ENCODE results near the gene MEIKIN. TPM values are rescaled to one million over a fixed set of nuclear protein-coding genes. Genes with fewer than 3 reads are reported as not detected.

MEIKIN gene
- total RNA-seq, 3 donors from 2014 or later (not counting 1 experiment from before 2014, with no cell fraction given), result 1.1 TPM; not detected in 2

DNA sequence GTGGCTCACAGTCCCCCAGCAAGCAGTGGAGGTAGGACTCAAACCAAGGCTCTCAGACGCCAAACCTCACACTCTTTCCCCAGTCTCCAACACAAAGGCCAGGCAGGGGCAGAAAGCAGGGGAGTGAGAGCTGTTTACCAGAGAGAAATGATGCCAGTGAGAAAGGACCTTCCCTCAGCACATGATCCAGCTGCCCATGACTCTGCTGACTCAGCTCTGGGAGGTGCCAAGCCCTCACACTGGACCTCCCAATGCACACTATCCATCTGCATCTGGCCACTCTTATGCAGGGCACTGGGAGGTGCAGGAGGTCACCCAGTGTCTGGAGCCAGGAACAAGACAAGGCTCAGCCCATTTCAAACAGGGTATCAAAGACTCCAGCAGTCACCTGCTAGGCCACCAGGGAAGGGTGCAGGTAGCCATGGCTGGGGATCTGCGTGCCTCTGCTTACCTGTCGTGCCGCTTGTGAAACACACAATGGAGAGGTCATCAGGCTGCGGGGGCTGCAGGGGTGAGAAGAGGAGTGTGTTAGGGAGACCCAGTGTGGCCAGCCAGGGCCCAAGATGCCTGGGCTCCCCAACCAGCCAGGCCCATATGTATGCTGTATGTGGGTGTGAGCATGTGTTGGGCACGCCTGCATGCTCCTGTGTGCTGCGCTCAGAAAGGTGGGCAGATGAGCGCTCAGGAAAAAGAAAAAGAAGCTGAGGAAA is 39.6 kb upstream of the MEIKIN start:
- DNase-seq (no peak), ATAC-seq (no peak)
- Mint-ChIP-seq H3K27ac (no peak overlapping the region), H3K36me3 (no peaks in the 10 kb centered on the region), H3K9me3 (no peaks in the 10 kb centered on the region), H3K27me3 (ENCODE audit: low read depth in 2 of 2) (peaks cover 14 to 29% of the 10 kb centered on the region in 2 donors), H3K4me3 (no peak overlapping the region), H3K4me1 (peaks cover 14% of the 10 kb centered on the region in 2 donors)
- WGBS (ENCODE audit: insufficient coverage), result 94% methylated on average over 8 of the region's 8 CpGs
- Histone ChIP-seq H3K27ac (ENCODE audit: low read length) (no peak overlapping the region), H3K9me3 (ENCODE audit: control insufficient read depth, insufficient read depth, low read length) (no peaks in the 10 kb centered on the region), H3K4me1 (ENCODE audit: control insufficient read depth, insufficient read depth, low read length) (peaks cover 14% of the 10 kb centered on the region), H3K4me3 (ENCODE audit: low read length) (no peak overlapping the region), H3K27me3 (ENCODE audit: control insufficient read depth, insufficient read depth, low read length) (no peaks in the 10 kb centered on the region), H3K36me3 (ENCODE audit: control insufficient read depth, insufficient read depth, low read length) (no peaks in the 10 kb centered on the region)
- TF ChIP-seq, protein P1, sequence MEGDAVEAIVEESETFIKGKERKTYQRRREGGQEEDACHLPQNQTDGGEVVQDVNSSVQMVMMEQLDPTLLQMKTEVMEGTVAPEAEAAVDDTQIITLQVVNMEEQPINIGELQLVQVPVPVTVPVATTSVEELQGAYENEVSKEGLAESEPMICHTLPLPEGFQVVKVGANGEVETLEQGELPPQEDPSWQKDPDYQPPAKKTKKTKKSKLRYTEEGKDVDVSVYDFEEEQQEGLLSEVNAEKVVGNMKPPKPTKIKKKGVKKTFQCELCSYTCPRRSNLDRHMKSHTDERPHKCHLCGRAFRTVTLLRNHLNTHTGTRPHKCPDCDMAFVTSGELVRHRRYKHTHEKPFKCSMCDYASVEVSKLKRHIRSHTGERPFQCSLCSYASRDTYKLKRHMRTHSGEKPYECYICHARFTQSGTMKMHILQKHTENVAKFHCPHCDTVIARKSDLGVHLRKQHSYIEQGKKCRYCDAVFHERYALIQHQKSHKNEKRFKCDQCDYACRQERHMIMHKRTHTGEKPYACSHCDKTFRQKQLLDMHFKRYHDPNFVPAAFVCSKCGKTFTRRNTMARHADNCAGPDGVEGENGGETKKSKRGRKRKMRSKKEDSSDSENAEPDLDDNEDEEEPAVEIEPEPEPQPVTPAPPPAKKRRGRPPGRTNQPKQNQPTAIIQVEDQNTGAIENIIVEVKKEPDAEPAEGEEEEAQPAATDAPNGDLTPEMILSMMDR (IDR thresholded peaks at IDR 0.05), result no peak
- intact Hi-C loops (cut with micrococcal nuclease), result no loop called here

DNA sequence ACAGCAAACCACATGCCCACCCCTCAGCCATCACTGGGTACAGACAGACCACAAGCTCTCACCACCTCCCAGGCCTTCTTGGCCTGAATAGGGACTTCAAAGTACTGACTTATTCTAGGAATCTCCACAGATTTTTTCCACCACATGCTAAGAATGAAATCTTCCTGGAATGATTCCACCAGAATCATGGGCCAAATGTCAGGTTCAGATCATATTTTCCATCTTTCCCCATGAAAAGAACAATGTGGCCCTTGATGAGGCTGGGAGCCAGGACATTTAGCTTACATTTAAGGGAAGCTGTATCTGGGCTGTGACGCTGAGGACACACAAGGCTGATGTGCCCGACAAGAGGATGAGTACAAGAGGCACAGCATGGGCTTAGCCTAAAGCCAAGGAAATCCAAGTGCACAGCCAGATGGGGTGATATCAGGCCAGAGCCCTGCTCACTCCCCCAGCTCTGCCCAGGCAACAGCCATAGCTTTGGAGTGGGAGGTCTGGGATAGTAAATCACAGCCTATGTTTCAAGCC is 37.8 kb upstream of the MEIKIN start:
- Mint-ChIP-seq H3K27ac (peak overlapping the region in 1 of 2 donors; percentile 14), H3K4me1 (peaks cover 14% of the 10 kb centered on the region in 2 donors), H3K4me3 (no peak overlapping the region), H3K27me3 (ENCODE audit: low read depth in 2 of 2) (peaks cover 14 to 29% of the 10 kb centered on the region in 2 donors), H3K9me3 (no peaks in the 10 kb centered on the region), H3K36me3 (no peaks in the 10 kb centered on the region)
- Histone ChIP-seq H3K4me1 (ENCODE audit: control insufficient read depth, insufficient read depth, low read length) (peaks cover 14% of the 10 kb centered on the region), H3K27ac (ENCODE audit: low read length) (no peak overlapping the region), H3K27me3 (ENCODE audit: control insufficient read depth, insufficient read depth, low read length) (no peaks in the 10 kb centered on the region), H3K4me3 (ENCODE audit: low read length) (no peak overlapping the region), H3K9me3 (ENCODE audit: control insufficient read depth, insufficient read depth, low read length) (no peaks in the 10 kb centered on the region), H3K36me3 (ENCODE audit: control insufficient read depth, insufficient read depth, low read length) (no peaks in the 10 kb centered on the region)
- WGBS (ENCODE audit: insufficient coverage), result 81% methylated on average over 2 of the region's 2 CpGs
- TF ChIP-seq, protein P1 (IDR thresholded peaks at IDR 0.05), result no peak
- no peak for DNase-seq
- ATAC-seq, result no peak
- intact Hi-C loops (cut with micrococcal nuclease), result no loop called here

DNA sequence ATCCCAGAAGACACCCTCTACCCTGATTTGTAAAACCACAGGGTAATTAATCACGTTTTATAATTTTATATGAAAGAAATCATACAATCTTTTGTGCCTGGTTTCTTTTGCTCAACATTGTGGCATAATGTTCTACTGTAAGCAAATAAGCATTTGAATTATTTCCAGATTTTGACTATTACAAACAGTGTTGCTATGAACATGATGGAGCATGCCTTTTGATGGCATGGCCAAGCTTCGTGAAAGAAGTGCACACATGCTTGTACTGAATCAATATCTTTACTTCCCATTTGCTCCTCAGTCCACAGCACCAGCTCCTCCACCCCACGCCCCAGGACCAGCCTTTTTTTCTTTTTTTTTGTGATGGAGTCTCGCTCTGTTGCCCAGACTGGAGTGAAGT is 36.1 kb upstream of the MEIKIN start:
- DNase-seq (no peak), ATAC-seq (no peak)
- intact Hi-C loops (cut with micrococcal nuclease), result no loop called here
- Histone ChIP-seq H3K4me1 (ENCODE audit: control insufficient read depth, insufficient read depth, low read length) (peaks cover 17% of the 10 kb centered on the region), H3K9me3 (ENCODE audit: control insufficient read depth, insufficient read depth, low read length) (no peaks in the 10 kb centered on the region), H3K36me3 (ENCODE audit: control insufficient read depth, insufficient read depth, low read length) (no peaks in the 10 kb centered on the region), H3K27me3 (ENCODE audit: control insufficient read depth, insufficient read depth, low read length) (no peaks in the 10 kb centered on the region), H3K4me3 (ENCODE audit: low read length) (no peak overlapping the region), H3K27ac (ENCODE audit: low read length) (no peak overlapping the region)
- H3K27ac Mint-ChIP-seq, result no peak overlapping the region
- no peaks in the 10 kb centered on the region for H3K9me3 Mint-ChIP-seq
- H3K27me3 Mint-ChIP-seq (ENCODE audit: low read depth in 2 of 2), result peaks cover 18 to 29% of the 10 kb centered on the region in 2 donors
- H3K36me3 Mint-ChIP-seq, result no peaks in the 10 kb centered on the region
- TF ChIP-seq, protein P1 (IDR thresholded peaks at IDR 0.05), result no peak
- H3K4me1 Mint-ChIP-seq, result peaks cover 14% of the 10 kb centered on the region in 2 donors
- H3K4me3 Mint-ChIP-seq, result no peak overlapping the region
- WGBS (ENCODE audit: insufficient coverage), result 89% methylated on average over 4 of the region's 4 CpGs
